Adipose tissue (tissue), 3 donors: ENCODE data around the gene NKX1-1. TPM values are rescaled to one million over a fixed set of nuclear protein-coding genes. Genes with fewer than 3 reads are reported as not detected.

Experiments used
- H3K27ac ChIP-seq: one replicate; pipeline ENCODE4 v1.5.1; 2013; ENCODE audit warnings: low read depth, low read length
- WGBS, 3 donors: extraction: QIAGEN DNeasy Blood & Tissue Kit; methylation state at CpG; one replicate each; pipeline ENCODE4 v1.1.7; 2013; 5-methylcytosine and 5-hydroxymethylcytosine counted together
- polyA plus RNA-seq, 3 donors: library from polyadenylated mRNA; stranded (reverse); fragments of 200-250 nt; gene quantifications; one replicate each; pipeline ENCODE4 v1.2.3, GENCODE V29; 2013
- donor health status: healthy with polysubstance abuse.
- donor health status: Bipolar disorder and iron deficiency.
- donor health status: healthy.

Gene NKX1-1
- polyA plus RNA-seq, 3 donors = not detected

DNA sequence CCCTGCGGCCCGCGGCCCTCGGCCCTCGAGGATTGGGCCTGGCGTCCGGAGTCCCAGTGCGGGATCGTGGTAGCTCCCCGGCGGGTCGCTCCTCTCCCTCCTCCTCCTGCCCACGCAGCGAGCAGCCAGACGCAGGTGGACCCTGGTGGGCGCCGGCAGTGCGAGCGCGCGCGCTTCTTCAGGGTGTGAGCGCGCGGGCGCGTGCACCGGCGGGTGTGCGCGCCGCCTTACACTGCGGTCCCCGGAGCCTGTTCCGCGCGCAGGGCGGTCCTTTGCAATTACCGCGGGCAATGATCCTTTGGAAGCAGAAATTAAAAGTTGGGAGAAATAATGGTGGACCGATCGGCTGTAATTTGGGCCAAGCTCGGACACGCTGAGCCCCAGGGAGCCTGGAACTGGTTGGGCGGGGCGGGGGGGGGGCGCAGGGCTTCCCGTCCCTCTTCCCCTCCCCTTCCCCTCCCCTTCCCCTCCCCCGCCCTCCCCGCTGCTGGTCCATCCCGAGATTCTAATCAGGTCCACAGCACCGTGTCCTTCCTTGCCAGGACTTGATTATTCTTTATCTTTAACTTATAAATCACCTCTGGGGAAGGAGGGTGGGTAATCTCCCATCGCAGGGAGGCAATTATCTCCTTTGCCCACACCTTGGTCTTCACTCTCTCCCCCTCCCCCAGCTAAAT lies 1.6 kb upstream of the NKX1-1 start:
- WGBS, 3 donors = 3 to 7% (median 5%) methylated on average over 49 to 53 of the region's 53 CpGs
- H3K27ac ChIP-seq = no peak overlapping the region

- WGBS, 3 donors = 6 to 9% (median 6%) methylated on average over 41 to 50 of the region's 50 CpGs
- no peak overlapping the region for H3K27ac ChIP-seq
Measured at GRCh38 chr4:1406981-1407656, 877 bp upstream of the NKX1-1 start.

DNA sequence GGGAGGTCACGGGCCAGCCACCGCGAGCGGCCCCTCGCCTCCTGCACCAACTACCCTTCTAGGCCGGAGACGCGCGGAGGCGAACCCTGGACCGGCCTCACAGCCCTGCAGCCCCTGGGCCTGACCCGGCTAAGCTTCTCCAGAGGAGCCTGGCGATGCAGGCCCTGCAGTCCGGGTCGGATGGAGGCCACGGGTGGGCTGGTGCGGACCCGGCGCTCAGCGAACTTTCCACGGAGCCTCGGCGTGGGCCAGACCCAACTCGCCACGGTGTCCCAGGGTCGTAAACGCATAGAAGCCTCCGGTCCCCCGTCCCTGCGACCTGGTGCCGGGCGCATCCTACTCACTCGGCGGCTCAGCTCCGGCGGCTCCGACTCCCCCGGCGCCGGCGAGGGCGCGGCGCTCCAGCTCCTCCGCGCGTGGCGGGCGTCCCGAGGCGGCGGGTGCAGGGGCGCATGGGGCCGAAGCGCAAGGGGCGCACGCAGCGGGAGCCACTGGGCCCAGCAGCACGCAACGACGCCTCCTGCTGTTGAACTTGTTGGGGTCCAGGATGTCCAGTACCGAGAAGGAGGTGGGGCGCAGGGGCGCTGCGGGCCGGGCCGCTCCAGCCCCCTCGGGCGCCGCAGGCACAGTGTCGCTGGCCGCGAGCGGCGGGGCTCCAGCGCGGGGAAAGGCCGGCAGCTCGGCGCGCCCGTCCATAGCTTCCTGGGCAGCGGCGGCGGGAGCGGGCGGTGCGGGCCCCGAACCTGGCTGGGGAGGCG lies 427 bp downstream of the NKX1-1 start:
- 8 to 9% (median 9%) methylated on average over 67 to 90 of the region's 90 CpGs for WGBS, 3 donors
- H3K27ac ChIP-seq = no peak overlapping the region

GRCh38 chr4:1405254-1405635 lies 997 bp downstream of the NKX1-1 start:
- WGBS, 3 donors = 5 to 10% (median 5%) methylated on average over 26 of the region's 26 CpGs
- H3K27ac ChIP-seq = no peak overlapping the region

- WGBS, 3 donors = 4 to 9% (median 7%) methylated on average over 46 to 54 of the region's 54 CpGs
- no peak overlapping the region for H3K27ac ChIP-seq
Measured at GRCh38 chr4:1404573-1405253, 1.5 kb downstream of the NKX1-1 start.

DNA sequence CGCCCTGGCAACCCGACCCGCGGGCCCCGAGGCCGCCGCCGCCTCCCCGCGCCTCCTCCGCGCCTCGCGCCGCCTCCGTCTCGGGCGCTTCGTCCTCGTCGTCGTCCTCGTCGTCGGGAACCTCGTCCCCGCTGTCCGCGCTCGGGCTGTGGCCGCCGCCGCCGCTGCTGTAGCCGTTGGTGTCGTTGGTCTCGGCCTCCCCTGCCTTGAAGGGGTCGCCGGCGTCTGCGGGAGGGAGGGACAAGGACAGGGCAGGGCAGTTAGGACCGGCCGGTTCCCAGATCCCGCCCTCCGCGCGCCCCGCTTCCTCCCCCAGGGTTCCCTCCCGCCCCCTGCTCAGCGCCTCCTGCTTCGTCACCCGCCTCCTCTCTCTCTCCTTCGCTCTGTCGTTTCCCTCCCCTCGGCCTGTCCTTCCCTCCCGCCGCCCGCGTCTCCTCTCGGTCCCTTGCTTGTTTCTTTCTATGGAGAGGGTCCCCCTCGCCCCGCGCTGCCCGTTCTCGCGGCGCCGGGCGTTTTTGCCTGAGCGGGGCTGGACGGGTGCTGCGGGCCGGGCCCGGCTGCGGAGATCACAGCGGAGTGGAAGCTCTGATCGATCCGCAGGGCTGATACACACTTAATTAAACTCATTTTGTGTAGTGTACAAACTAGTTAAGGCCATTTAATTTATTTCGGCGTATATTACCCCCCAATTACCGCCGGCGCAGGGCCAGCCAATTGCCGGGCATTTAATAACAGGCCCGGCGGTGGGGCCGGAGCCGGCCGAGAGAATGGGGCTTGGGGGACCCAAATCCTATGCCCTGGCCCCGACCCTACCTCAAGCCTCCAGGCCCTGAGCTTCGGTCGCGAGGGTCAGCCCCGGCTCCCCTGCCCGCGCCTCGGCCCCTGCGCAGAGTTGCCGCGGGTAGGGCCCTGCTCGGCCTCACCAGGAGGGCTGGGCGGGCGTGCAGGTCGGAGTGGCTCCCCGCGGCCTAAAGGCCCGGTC lies 2.4 kb downstream of the NKX1-1 start:
- no peak overlapping the region for H3K27ac ChIP-seq
- 3 to 7% (median 4%) methylated on average over 89 to 104 of the region's 107 CpGs for whole genome bisulfite sequencing, 3 donors

GRCh38 chr4:1403177-1403583 lies 3.1 kb downstream of the NKX1-1 start:
- H3K27ac ChIP-seq = no peak overlapping the region
- WGBS, 3 donors = 3 to 6% (median 4%) methylated on average over 38 to 55 of the region's 58 CpGs

- H3K27ac ChIP-seq = no peak overlapping the region
- 3 to 5% (median 4%) methylated on average over 64 to 68 of the region's 69 CpGs for WGBS, 3 donors
Measured at GRCh38 chr4:1402516-1403091, 3.6 kb downstream of the NKX1-1 start.

GRCh38 chr4:1402021-1402515 lies 4.2 kb downstream of the NKX1-1 start:
- no peak overlapping the region for H3K27ac ChIP-seq
- WGBS, 3 donors = 8 to 13% (median 10%) methylated on average over 23 to 24 of the region's 24 CpGs

- H3K27ac ChIP-seq = no peak overlapping the region
- WGBS, 3 donors = 24 to 36% (median 29%) methylated on average over 14 to 18 of the region's 18 CpGs
Measured at GRCh38 chr4:1401409-1402020, 4.7 kb downstream of the NKX1-1 start.

DNA sequence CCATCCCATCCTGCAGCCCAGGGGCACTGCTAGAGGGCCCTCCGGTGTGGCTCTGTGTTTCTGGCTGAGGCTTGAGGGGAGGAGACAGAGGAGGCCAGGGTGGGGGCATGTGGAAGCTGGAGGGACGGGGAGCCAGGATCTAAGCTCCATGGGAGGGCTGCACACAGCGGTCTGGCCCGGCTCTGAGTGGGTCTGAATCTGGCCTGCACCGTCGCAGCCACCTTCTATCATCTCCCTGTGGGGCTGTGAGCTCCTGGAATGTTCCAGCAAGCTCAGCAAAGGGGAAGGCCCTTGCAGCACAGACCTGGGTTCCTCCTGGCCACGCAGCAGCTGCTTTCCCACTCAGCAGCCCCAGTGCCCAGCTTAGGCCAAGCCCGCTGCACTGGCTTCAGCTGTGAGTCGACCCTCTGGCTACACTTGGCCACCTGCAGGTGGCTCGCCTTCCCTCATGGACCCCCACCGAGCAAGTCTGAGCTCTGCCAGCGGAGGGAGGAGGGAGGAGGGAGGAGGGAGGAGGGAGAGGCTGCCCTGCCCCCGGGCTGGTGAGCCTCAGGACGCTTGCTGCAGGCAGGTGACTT lies 5.3 kb downstream of the NKX1-1 start:
- no peak overlapping the region for H3K27ac ChIP-seq
- WGBS, 3 donors = 40 to 62% (median 40%) methylated on average over 11 to 14 of the region's 14 CpGs

GRCh38 chr4:1400191-1400805 lies 5.9 kb downstream of the NKX1-1 start:
- 76 to 90% (median 86%) methylated on average over 11 of the region's 11 CpGs for WGBS, 3 donors

GRCh38 chr4:1399508-1400190 lies 6.6 kb downstream of the NKX1-1 start:
- H3K27ac ChIP-seq = no peak overlapping the region
- WGBS, 3 donors = 81 to 85% (median 83%) methylated on average over 14 to 15 of the region's 15 CpGs

More at GRCh38 chr4:1400191-1400805, 5.9 kb downstream of the NKX1-1 start:
- H3K27ac ChIP-seq = no peak overlapping the region

DNA sequence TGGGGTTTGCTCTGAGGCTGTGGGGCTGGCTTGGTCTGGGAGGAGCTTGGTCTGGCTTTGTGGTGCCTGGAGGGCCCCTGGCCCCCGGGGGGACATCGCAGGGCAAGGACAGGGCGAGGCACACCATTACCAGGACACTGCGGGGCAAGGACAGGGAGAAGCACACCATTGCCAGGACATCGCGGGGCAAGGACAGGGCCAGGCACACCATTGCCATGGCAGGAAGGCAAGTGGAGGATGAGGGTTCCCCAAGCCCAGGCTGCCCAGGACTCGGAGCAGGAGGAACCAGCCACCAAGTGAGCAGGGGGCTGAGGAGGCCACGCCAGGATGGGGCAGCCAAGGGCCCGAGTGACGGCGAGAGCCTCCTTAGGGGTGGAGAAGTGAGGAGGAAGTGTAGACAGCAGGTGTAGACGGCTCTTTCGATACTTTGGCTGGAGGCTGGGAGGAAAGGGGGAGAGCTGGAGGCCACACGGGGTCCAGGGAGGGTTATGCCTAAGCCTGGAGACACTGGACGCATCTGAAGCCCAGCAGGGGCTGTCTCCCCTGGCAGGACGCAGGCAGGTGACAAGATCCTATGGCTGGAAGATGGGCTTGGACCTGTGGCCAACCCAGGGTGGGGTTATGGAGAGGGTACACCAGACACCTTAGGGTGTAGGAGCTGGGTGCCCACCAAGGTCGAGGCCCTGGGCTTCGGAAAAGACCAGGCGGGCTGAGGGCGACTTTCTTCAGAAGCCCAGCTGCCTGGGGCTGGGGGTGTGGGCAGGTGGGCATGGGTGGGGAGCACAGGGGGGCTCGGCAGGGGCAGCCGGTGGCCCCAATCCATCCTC lies 7.3 kb downstream of the NKX1-1 start:
- no peak overlapping the region for H3K27ac ChIP-seq
- WGBS, 3 donors = 92 to 97% (median 93%) methylated on average over 20 to 22 of the region's 22 CpGs
